Stimulated activated CD8-positive, alpha-beta memory T cell treated with anti-CD3 and anti-CD28 coated beads, Interleukin-12 subunit alpha, Interleukin-12 subunit beta, amount 100 ng/mL, for 4 hours (primary cell): ENCODE results near the gene LCORL.
"Not testable (repeated sequence)": the region's sequence is repeated elsewhere in the genome, so short reads cannot be mapped to it uniquely, and the experiment has no call there.

Experiments
- DNase-seq: peaks from one replicate; pipeline ENCODE4 v3.0.0-alpha.2; 2020; ENCODE audit warnings: low read depth

LCORL gene

GRCh38 chr4:17930256-17930655, 91.3 kb downstream of the LCORL start:
- no peak for DNase-seq

GRCh38 chr4:17924189-17924588, 97.4 kb downstream of the LCORL start:
- DNase-seq: no peak

GRCh38 chr4:17921451-17921850, 100.1 kb downstream of the LCORL start:
- DNase-seq: no peak

- no peak for DNase-seq
These were observed 100.9 kb downstream of the LCORL start for GRCh38 chr4:17920681-17921080.

- no peak for DNase-seq
These were observed 106.1 kb downstream of the LCORL start for GRCh38 chr4:17915439-17915838.

- no peak for DNase-seq
These were observed 109.5 kb downstream of the LCORL start for GRCh38 chr4:17912011-17912410.

- no peak for DNase-seq
These were observed 109.9 kb downstream of the LCORL start for GRCh38 chr4:17911608-17912007.

GRCh38 chr4:17898553-17899055, 123.0 kb downstream of the LCORL start:
- no peak for DNase-seq

GRCh38 chr4:17895481-17895880, 126.1 kb downstream of the LCORL start:
- no peak for DNase-seq

GRCh38 chr4:17894421-17894820, 127.1 kb downstream of the LCORL start:
- DNase-seq: no peak

GRCh38 chr4:17889692-17890091, 131.9 kb downstream of the LCORL start:
- DNase-seq: no peak

GRCh38 chr4:17884511-17884910, 137.0 kb downstream of the LCORL start:
- DNase-seq: no peak

- DNase-seq: no peak
These were observed 137.5 kb downstream of the LCORL start for GRCh38 chr4:17884063-17884462.

GRCh38 chr4:17877661-17878060, 143.9 kb downstream of the LCORL start:
- no peak for DNase-seq

- DNase-seq: no peak
These were observed 144.6 kb downstream of the LCORL start for GRCh38 chr4:17876943-17877342.

GRCh38 chr4:17875402-17876070, 146.0 kb downstream of the LCORL start:
- DNase-seq: no peak

- DNase-seq: no peak
These were observed 152.2 kb downstream of the LCORL start for GRCh38 chr4:17869327-17869726.

GRCh38 chr4:17867276-17867675, 154.3 kb downstream of the LCORL start:
- DNase-seq: no peak

- DNase-seq: no peak
These were observed 154.7 kb downstream of the LCORL start for GRCh38 chr4:17866810-17867209.

- DNase-seq: no peak
These were observed 155.6 kb downstream of the LCORL start for GRCh38 chr4:17865866-17866363.

- not testable (repeated sequence) for DNase-seq
These were observed 159.6 kb downstream of the LCORL start for GRCh38 chr4:17861906-17862305.

- DNase-seq: no peak
These were observed 161.7 kb downstream of the LCORL start for GRCh38 chr4:17859793-17860406.

- no peak for DNase-seq
These were observed 167.5 kb downstream of the LCORL start for GRCh38 chr4:17854036-17854435.

GRCh38 chr4:17851959-17852358, 169.6 kb downstream of the LCORL start:
- no peak for DNase-seq
